OCI-LY1 (cell line): Measurements from ENCODE around the gene CNTNAP2.

Experiments
- CTCF ChIP-seq: fragments of 200-600 bp; sonication (generic), shearing (Covaris generic); IDR thresholded peaks from 2 replicates; pipeline ENCODE4 v1.5.1; 2017; ENCODE audit warnings: mild to moderate bottlenecking, antibody characterized with exemption, low read length, moderate library complexity, mixed read lengths
- EZH2 ChIP-seq: fragments of 200-600 bp; sonication (generic), shearing (Covaris generic); IDR thresholded peaks from 2 replicates; pipeline ENCODE4 v1.8.0; 2017; ENCODE audit warnings: borderline replicate concordance, mixed run types, mild to moderate bottlenecking, antibody characterized with exemption, low read length, moderate library complexity, mixed read lengths

DNA sequence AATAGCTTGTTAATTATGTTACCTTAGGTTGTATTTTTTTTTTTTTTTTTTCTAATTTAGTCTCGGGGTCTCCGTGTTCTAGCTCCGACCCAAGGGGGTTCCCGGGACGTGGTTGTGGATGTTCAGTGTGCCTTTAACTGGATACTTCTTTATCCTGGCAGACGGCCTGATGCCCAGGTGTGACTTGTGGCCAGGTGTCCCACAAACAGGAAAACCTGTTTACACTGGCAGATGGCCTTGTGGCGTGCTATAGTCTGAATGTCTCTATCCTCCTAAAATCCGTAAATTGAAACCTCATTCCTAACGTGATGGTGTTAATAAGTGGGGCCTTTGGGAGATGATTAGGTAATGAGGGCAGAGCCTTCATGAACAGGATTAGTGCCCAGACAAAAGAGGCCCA lies 1927.6 kb downstream of the CNTNAP2 start:
- TF ChIP-seq CTCF: no peak
- TF ChIP-seq EZH2: no peak
